HEK293 (cell line): ENCODE measurements around the gene PDE4D.
A peak's percentile ranks its signal among the peaks of the same experiment; 100 is the strongest.

Source experiments
- CTCF ChIA-PET: fragments of 350-600 bp; formaldehyde crosslinking; extraction: SDS; loops from one replicate; lab custom pipeline; 2021; ENCODE audit warnings: antibody characterized with exemption; lab: Yijun Ruan, JAX
- POLR2A ChIA-PET: fragments of 300-600 bp; formaldehyde crosslinking; extraction: SDS; loops from one replicate; lab custom pipeline; 2020; ENCODE audit warnings: antibody characterized with exemption, inconsistent platforms; lab: Yijun Ruan, JAX
- H3K27ac ChIP-seq: fragments of 200-500 bp; sonication (Bioruptor generic); 2 replicates; pipeline ENCODE4 v1.5.1; 2014; ENCODE audit warnings: low read depth, low read length, control low read depth, inconsistent platforms; ENCODE audit errors: extremely low read depth
- H3K36me3 ChIP-seq, 2 experiments: fragments of 200-500 bp in 1 of 2; sonication (Bioruptor generic) in 1 of 2; 1 replicate in 1 of 2; 2 replicates in 1 of 2; pipeline ENCODE4 v1.5.1; 2014 to 2017; ENCODE audit warnings: inconsistent platforms in 2 of 2, low read length in 2 of 2; ENCODE audit not compliant: control insufficient read depth in 2 of 2, insufficient read depth in 1 of 2
- H3K4me1 ChIP-seq: fragments of 200-500 bp; sonication (Bioruptor generic); 2 replicates; pipeline ENCODE4 v1.5.1; 2014; ENCODE audit warnings: mild to moderate bottlenecking, low read length, inconsistent platforms; ENCODE audit not compliant: control insufficient read depth, insufficient read depth
- H3K4me3 ChIP-seq: 2 replicates; pipeline ENCODE4 v1.5.1; 2011; ENCODE audit warnings: low read depth, mild to moderate bottlenecking, control low read depth, low read length, moderate library complexity
- H3K9me3 ChIP-seq: fragments of 200-500 bp; sonication (Bioruptor generic); 2 replicates; pipeline ENCODE4 v1.5.1; 2014; ENCODE audit warnings: low read depth, low read length, inconsistent platforms; ENCODE audit not compliant: control insufficient read depth, insufficient read depth
- KLF7 ChIP-seq: fragments of 450-650 bp; formaldehyde crosslinking; IDR thresholded peaks from 2 replicates; pipeline ENCODE4 v1.5.1; 2016; ENCODE audit warnings: missing biosample characterization, missing genetic modification characterization, borderline replicate concordance
- PBX3 ChIP-seq: sonication (generic); formaldehyde crosslinking; IDR thresholded peaks from 2 replicates; pipeline ENCODE4 v1.8.1; 2022; ENCODE audit warnings: mild to moderate bottlenecking, moderate library complexity, missing genetic modification reagents
- REST ChIP-seq: fragments of 450-650 bp; formaldehyde crosslinking; IDR thresholded peaks from 2 replicates; pipeline ENCODE4 v1.5.1; 2016; ENCODE audit warnings: missing biosample characterization, missing genetic modification characterization
- SP2 ChIP-seq: fragments of 450-650 bp; formaldehyde crosslinking; IDR thresholded peaks from 2 replicates; pipeline ENCODE4 v1.5.1; 2016; ENCODE audit warnings: missing biosample characterization, missing genetic modification characterization
- TSHZ1 ChIP-seq: fragments of 450-650 bp; formaldehyde crosslinking; IDR thresholded peaks from 2 replicates; pipeline ENCODE4 v1.5.1; 2016; ENCODE audit warnings: missing biosample characterization, missing genetic modification characterization, borderline replicate concordance
- WT1 ChIP-seq: fragments of 450-650 bp; formaldehyde crosslinking; IDR thresholded peaks from 2 replicates; pipeline ENCODE4 v1.5.1; 2016; ENCODE audit warnings: missing biosample characterization, missing genetic modification characterization
- ZEB2 ChIP-seq: fragments of 450-650 bp; formaldehyde crosslinking; IDR thresholded peaks from 2 replicates; pipeline ENCODE4 v1.5.1; 2016; ENCODE audit warnings: missing biosample characterization, missing genetic modification characterization
- ZFP37 ChIP-seq: fragments of 450-650 bp; formaldehyde crosslinking; IDR thresholded peaks from 2 replicates; pipeline ENCODE4 v1.5.1; 2016; ENCODE audit warnings: missing biosample characterization, missing genetic modification characterization
- ZNF132 ChIP-seq: fragments of 450-650 bp; formaldehyde crosslinking; IDR thresholded peaks from 2 replicates; pipeline ENCODE4 v1.5.1; 2017; ENCODE audit warnings: missing biosample characterization, missing genetic modification characterization, borderline replicate concordance
- ZNF416 ChIP-seq: fragments of 450-650 bp; formaldehyde crosslinking; IDR thresholded peaks from 2 replicates; pipeline ENCODE4 v1.5.1; 2016; ENCODE audit warnings: missing biosample characterization, missing genetic modification characterization
- ZNF488 ChIP-seq: fragments of 450-650 bp; formaldehyde crosslinking; IDR thresholded peaks from 2 replicates; pipeline ENCODE4 v1.5.1; 2016; ENCODE audit warnings: missing biosample characterization, missing genetic modification characterization
- ZNF501 ChIP-seq: fragments of 450-650 bp; formaldehyde crosslinking; IDR thresholded peaks from 2 replicates; pipeline ENCODE4 v1.5.1; 2016; ENCODE audit warnings: missing biosample characterization, missing genetic modification characterization
- ZNF692 ChIP-seq: fragments of 450-650 bp; formaldehyde crosslinking; IDR thresholded peaks from 2 replicates; pipeline ENCODE4 v1.5.1; 2016; ENCODE audit warnings: missing biosample characterization, missing genetic modification characterization
- ZNF701 ChIP-seq: fragments of 450-650 bp; formaldehyde crosslinking; IDR thresholded peaks from 2 replicates; pipeline ENCODE4 v1.5.1; 2016; ENCODE audit warnings: missing biosample characterization, missing genetic modification characterization
- ZSCAN16 ChIP-seq: fragments of 450-650 bp; formaldehyde crosslinking; IDR thresholded peaks from 2 replicates; pipeline ENCODE4 v1.5.1; 2016; ENCODE audit warnings: missing biosample characterization, missing genetic modification characterization
- ZSCAN4 ChIP-seq: fragments of 450-650 bp; formaldehyde crosslinking; IDR thresholded peaks from 2 replicates; pipeline ENCODE4 v1.5.1; 2017; ENCODE audit warnings: missing biosample characterization, missing genetic modification characterization
- ZXDB ChIP-seq: fragments of 450-650 bp; formaldehyde crosslinking; IDR thresholded peaks from 2 replicates; pipeline ENCODE4 v1.5.1; 2016; ENCODE audit warnings: missing biosample characterization, missing genetic modification characterization

The PDE4D gene

GRCh38 chr5:59485629-59486439 is 407.7 kb downstream of the PDE4D start (continued):
- TF ChIP-seq REST (tag by site-specific recombination): no peak
- no peak for TF ChIP-seq TSHZ1 (tag by site-specific recombination)
- no peak for TF ChIP-seq ZNF416 (tag by site-specific recombination)
- no peak for TF ChIP-seq PBX3 (CRISPR knock-in tag)
- no peak for TF ChIP-seq ZSCAN4 (tag by site-specific recombination)
- 0 out of 2 replicates have a peak, but pooled peaks have one; percentile 39 for TF ChIP-seq WT1 (tag by site-specific recombination)
- 0 out of 2 replicates have a peak, but pooled peaks have one; percentile 13 for TF ChIP-seq ZXDB (tag by site-specific recombination)
- TF ChIP-seq ZNF132 (tag by site-specific recombination): no peak
- TF ChIP-seq, all 188 proteins: peak for 10

- ChIA-PET CTCF (no interaction called here), POLR2A (no interaction called here)
- no peaks in the 10 kb centered on the region for H3K9me3 ChIP-seq
- TF ChIP-seq SP2 (tag by site-specific recombination): no peak
- no peak for TF ChIP-seq ZNF692 (tag by site-specific recombination)
- no peak for TF ChIP-seq ZNF488
- no peak for TF ChIP-seq ZNF501
- no peak for TF ChIP-seq ZEB2
- TF ChIP-seq ZFP37: no peak
- no peak for TF ChIP-seq KLF7 (tag by site-specific recombination)
- TF ChIP-seq ZSCAN16: no peak
- no peak for TF ChIP-seq ZNF701 (tag by site-specific recombination)
- TF ChIP-seq, all 188 proteins: peak for 0
- Histone ChIP-seq H3K27ac (no peak overlapping the region), H3K4me1 (peaks cover 14% of the 10 kb centered on the region), H3K36me3 (no peaks in the 10 kb centered on the region), H3K4me3 (no peak overlapping the region)
Measured at GRCh38 chr5:59485107-59485506, 408.4 kb downstream of the PDE4D start.
